NCI-H1930 (cell line): ENCODE results near the gene ACE.

Experiments used
- DNase-seq, 2 experiments: peaks; one replicate each; lab custom pipeline; 2025; lab: John Stamatoyannopoulos, UW

ACE gene

GRCh38 chr17:63516910-63517824 lies 40.3 kb downstream of the ACE start:
- no peak for DNase-seq

DNA sequence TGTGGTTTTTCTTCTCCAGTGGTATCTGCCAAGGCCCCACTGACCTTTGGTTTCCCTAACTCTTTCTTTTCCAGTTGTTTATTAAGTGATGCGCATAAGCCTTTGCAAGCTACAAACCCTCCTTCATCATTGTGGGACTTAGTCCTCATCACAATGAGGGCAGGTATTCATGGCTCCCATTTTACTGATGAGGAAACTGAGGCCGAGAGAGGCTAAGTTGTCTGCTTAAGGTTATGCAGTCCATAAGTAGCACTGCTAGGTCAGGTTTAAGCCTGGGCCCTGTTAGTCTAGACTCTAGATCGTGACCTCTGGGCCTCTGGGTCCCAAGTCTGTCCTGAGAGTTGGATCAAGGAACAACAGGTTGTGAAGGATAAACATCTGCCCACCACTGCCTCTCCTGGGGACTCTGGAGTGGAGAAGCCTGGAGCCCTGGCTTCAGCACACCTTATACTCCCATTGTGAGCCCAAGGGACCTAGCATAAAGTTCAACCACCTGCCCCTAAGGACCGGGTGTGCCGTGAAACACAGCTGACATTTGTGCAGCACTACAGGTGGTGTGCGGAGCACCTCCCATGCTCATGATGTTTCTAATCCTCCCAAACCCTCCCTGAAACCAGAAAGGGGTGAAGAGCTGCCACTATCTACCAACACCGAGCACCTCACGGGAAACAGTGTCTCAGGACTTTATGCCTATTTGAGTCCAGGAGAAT lies 41.1 kb downstream of the ACE start:
- no peak for DNase-seq

GRCh38 chr17:63519116-63519881 lies 42.4 kb downstream of the ACE start:
- no peak for DNase-seq

- peak; percentile 46 to 85 for DNase-seq
Observed at GRCh38 chr17:63519972-63520882, 43.4 kb downstream of the ACE start.

- no peak for DNase-seq
Observed at GRCh38 chr17:63523253-63523855, 46.5 kb downstream of the ACE start, which contains the start of gene KCNH6. TSS of gene KCNH6 (plus strand) at chr17:63523358. CDS start at chr17:63523414, 56 bp downstream.

- DNase-seq: no peak
Observed at GRCh38 chr17:63524051-63524450, 47.2 kb downstream of the ACE start.

DNA sequence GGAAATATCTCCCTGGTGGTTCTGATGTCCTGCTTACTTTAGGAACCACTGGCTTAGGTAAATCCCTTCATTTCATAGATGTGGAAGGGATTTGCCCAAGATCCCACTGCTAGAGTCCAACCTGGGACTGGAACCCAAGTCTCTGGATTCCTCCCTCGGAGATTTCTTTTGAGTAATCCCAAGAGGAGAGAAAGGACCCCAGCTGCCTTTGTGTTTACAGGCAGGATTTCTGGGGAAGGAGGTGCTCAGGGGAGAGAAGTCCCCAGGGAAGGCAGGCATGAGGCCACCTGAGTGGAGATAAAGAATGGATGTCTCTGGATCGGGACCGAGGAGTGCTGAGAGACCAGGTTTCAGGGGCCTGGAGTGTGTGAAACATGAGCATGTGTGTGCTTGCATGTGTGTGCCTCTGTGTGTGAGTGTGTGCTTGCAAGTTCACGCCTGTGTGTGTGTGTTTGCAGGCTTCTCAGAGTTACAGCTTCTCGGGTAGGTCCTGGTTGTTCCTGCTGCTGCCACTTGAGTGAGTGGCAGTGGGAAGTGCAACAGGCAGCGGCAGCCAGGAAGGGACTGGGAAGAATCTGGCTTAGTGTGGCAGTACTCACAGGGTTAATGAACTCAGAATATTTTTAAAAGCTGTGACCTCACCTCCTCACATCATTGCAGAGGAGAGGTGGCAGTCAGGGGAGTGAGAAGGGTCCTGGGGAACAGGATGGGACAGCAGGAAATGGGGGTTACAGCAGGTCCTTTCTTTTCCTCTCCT lies 48.5 kb downstream of the ACE start:
- no peak for DNase-seq

DNA sequence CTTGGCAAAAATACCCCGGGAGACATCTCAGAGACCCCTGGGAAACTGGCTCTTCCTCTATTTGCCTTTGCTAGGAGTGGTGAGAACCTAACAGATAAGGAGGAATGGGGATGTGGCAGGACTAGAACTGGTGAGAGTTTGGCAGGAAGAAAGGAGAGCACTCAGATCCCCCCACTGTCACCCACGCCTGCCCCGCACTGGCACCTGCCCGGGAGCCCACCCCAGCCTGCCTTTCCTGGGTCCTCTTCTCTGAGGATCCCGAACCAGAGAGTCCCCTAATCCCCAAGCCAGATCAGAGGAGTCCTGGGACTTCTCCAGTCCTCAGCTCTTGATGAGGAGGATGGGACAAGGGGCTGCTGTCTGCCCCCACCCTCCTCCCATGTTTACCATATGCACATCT lies 50.0 kb downstream of the ACE start:
- no peak for DNase-seq

- no peak for DNase-seq
Observed at GRCh38 chr17:63528183-63528582, 51.3 kb downstream of the ACE start.

GRCh38 chr17:63529711-63530556 lies 53.1 kb downstream of the ACE start:
- no peak for DNase-seq

DNA sequence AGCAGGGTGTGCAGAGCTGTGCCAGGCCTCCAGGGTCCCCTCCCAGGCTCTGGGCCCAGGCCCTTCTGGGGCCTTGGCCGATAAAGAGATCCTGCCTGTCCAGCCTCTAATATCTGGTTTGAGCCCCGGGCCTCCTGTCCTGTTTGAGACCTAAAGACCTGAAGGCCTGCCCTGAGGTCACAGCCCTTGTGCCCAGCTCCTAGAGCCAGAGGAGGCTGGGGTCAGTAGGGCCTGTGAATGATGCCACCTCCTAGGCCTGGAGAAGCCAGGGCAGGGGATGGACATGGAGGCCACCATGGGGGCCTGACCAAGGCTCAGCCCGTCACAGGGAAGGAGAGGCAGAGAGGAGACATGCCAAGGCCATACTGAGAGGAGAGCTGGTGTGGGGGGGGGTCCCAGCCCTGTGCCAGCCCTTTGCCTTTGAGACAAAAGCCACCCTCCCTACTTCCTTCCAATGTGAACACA lies 53.7 kb downstream of the ACE start:
- DNase-seq: no peak

- DNase-seq: no peak
Observed at GRCh38 chr17:63531022-63531965, 54.4 kb downstream of the ACE start.

DNA sequence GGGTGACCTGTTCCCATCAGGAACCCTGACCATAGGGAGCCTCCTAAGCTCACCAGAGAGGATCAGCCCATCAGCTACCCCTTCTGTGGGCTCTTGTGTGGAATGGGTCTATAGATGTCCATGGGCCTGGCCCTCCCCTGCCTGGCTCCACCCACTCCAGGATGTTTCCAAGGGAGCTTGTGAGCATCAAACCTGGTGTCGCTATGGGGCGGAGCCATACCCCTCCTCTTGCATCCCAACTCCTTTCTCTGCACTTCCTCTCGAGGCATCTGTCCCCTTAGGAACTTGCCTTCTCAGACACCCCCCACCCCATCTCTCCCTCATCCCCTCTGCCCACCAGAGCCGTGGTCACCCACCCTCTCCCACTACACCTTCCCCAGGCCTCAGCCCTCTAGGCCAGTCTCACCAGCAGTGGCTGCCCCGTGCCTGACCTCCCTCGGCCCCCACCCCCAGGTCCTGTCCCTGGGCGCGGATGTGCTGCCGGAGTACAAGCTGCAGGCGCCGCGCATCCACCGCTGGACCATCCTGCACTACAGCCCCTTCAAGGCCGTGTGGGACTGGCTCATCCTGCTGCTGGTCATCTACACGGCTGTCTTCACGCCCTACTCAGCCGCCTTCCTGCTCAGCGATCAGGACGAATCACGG lies 56.7 kb downstream of the ACE start:
- DNase-seq: no peak

- DNase-seq: no peak
Observed at GRCh38 chr17:63534078-63534570, 57.3 kb downstream of the ACE start.

GRCh38 chr17:63534816-63535455 lies 58.1 kb downstream of the ACE start:
- DNase-seq: no peak

- DNase-seq: no peak
Observed at GRCh38 chr17:63535640-63536039, 58.8 kb downstream of the ACE start.

DNA sequence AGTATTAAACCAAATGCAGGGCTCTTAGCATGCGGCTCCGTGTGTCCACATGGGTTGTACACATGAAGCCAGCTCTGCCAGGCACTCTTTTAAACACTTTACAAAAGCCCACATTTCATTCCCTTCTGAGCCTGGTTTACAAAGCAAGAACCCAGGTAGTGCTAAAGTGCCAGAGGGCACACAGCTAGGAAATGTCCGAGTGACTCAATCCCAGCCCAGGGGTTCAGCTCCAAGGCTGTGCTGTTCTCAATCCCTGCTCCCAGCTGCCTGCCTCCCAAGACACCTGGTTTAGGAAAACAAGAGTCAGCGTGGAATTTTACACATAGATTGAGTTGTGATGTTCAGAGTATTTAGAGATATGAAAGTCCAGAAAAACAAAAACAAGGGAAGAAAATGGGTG lies 60.1 kb downstream of the ACE start:
- DNase-seq: no peak
